Measurements from ENCODE around the gene KMT2C.
"Not testable (repeated sequence)": the region's sequence is repeated elsewhere in the genome, so short reads cannot be mapped to it uniquely, and the experiment has no call there.

Gene KMT2C

GRCh38 chr7:152435384-152436110 lies at the start of gene KMT2C:
Gene KMT2C, minus strand, starts transcription at chr7:152436003. Its CDS starts 217 bp downstream, at chr7:152435786.
- DNase-seq (ENCODE audit: low read depth in 2 of 2) = peak; percentile 4 to 36

- no peak for DNase-seq (ENCODE audit: low read depth in 2 of 2)
Observed at GRCh38 chr7:152481082-152481481, 45.3 kb upstream of the KMT2C start.

- no peak for DNase-seq (ENCODE audit: low read depth in 2 of 2)
Observed at GRCh38 chr7:152480664-152481063, 44.9 kb upstream of the KMT2C start.

GRCh38 chr7:152479595-152479994 lies 43.8 kb upstream of the KMT2C start:
- DNase-seq (ENCODE audit: low read depth in 2 of 2) = no peak

GRCh38 chr7:152478140-152478539 lies 42.3 kb upstream of the KMT2C start:
- no peak for DNase-seq (ENCODE audit: low read depth in 2 of 2)

- DNase-seq (ENCODE audit: low read depth in 2 of 2) = no peak
Observed at GRCh38 chr7:152477079-152477478, 41.3 kb upstream of the KMT2C start.

GRCh38 chr7:152476551-152476950 lies 40.7 kb upstream of the KMT2C start:
- DNase-seq (ENCODE audit: low read depth in 2 of 2) = no peak

- DNase-seq (ENCODE audit: low read depth in 2 of 2) = not testable (repeated sequence)
Observed at GRCh38 chr7:152471023-152471620, 35.3 kb upstream of the KMT2C start.

- DNase-seq (ENCODE audit: low read depth in 2 of 2) = not testable (repeated sequence)
Observed at GRCh38 chr7:152470251-152471022, 34.6 kb upstream of the KMT2C start.

- DNase-seq (ENCODE audit: low read depth in 2 of 2) = not testable (repeated sequence)
Observed at GRCh38 chr7:152469576-152469975, 33.8 kb upstream of the KMT2C start.

GRCh38 chr7:152467225-152467624 lies 31.4 kb upstream of the KMT2C start:
- DNase-seq (ENCODE audit: low read depth in 2 of 2) = no peak

GRCh38 chr7:152465119-152465387 lies 29.2 kb upstream of the KMT2C start:
- DNase-seq (ENCODE audit: low read depth in 2 of 2) = no peak

GRCh38 chr7:152464312-152465118 lies 28.7 kb upstream of the KMT2C start:
- DNase-seq (ENCODE audit: low read depth in 2 of 2) = peak; percentile 35 to 62

- peak; percentile 100 for DNase-seq (ENCODE audit: low read depth in 2 of 2)
Observed at GRCh38 chr7:152463709-152464311, 28.0 kb upstream of the KMT2C start.

GRCh38 chr7:152462995-152463708 lies 27.3 kb upstream of the KMT2C start:
- DNase-seq (ENCODE audit: low read depth in 2 of 2) = no peak

- DNase-seq (ENCODE audit: low read depth in 2 of 2) = no peak
Observed at GRCh38 chr7:152459724-152460251, 24.0 kb upstream of the KMT2C start.

GRCh38 chr7:152451356-152451755 lies 15.6 kb upstream of the KMT2C start:
- DNase-seq (ENCODE audit: low read depth in 2 of 2) = no peak

- not testable (repeated sequence) for DNase-seq (ENCODE audit: low read depth in 2 of 2)
Observed at GRCh38 chr7:152445386-152446008, 9.7 kb upstream of the KMT2C start.

- no peak for DNase-seq (ENCODE audit: low read depth in 2 of 2)
Observed at GRCh38 chr7:152443586-152443985, 7.8 kb upstream of the KMT2C start.

- DNase-seq (ENCODE audit: low read depth in 2 of 2) = no peak
Observed at GRCh38 chr7:152442330-152442835, 6.6 kb upstream of the KMT2C start.
